HEK293 (cell line): ENCODE results near the gene IFI30.

Experiments used
- CTCF ChIA-PET: fragments of 350-600 bp; formaldehyde crosslinking; extraction: SDS; loops from one replicate; lab custom pipeline; 2021; ENCODE audit warnings: antibody characterized with exemption; lab: Yijun Ruan, JAX
- POLR2A ChIA-PET: fragments of 300-600 bp; formaldehyde crosslinking; extraction: SDS; loops from one replicate; lab custom pipeline; 2020; ENCODE audit warnings: antibody characterized with exemption, inconsistent platforms; lab: Yijun Ruan, JAX
- H3K27ac ChIP-seq: fragments of 200-500 bp; sonication (Bioruptor generic); 2 replicates; pipeline ENCODE4 v1.5.1; 2014; ENCODE audit warnings: low read depth, low read length, control low read depth, inconsistent platforms; ENCODE audit errors: extremely low read depth
- H3K36me3 ChIP-seq, 2 experiments: fragments of 200-500 bp in 1 of 2; sonication (Bioruptor generic) in 1 of 2; 1 replicate in 1 of 2; 2 replicates in 1 of 2; pipeline ENCODE4 v1.5.1; 2014 to 2017; ENCODE audit warnings: inconsistent platforms in 2 of 2, low read length in 2 of 2; ENCODE audit not compliant: control insufficient read depth in 2 of 2, insufficient read depth in 1 of 2
- H3K4me1 ChIP-seq: fragments of 200-500 bp; sonication (Bioruptor generic); 2 replicates; pipeline ENCODE4 v1.5.1; 2014; ENCODE audit warnings: mild to moderate bottlenecking, low read length, inconsistent platforms; ENCODE audit not compliant: control insufficient read depth, insufficient read depth
- H3K4me3 ChIP-seq: 2 replicates; pipeline ENCODE4 v1.5.1; 2011; ENCODE audit warnings: low read depth, mild to moderate bottlenecking, control low read depth, low read length, moderate library complexity
- H3K9me3 ChIP-seq: fragments of 200-500 bp; sonication (Bioruptor generic); 2 replicates; pipeline ENCODE4 v1.5.1; 2014; ENCODE audit warnings: low read depth, low read length, inconsistent platforms; ENCODE audit not compliant: control insufficient read depth, insufficient read depth
- KLF1 ChIP-seq: fragments of 450-650 bp; formaldehyde crosslinking; IDR thresholded peaks from 2 replicates; pipeline ENCODE4 v1.5.1; 2016; ENCODE audit warnings: missing biosample characterization, missing genetic modification characterization
- KLF7 ChIP-seq: fragments of 450-650 bp; formaldehyde crosslinking; IDR thresholded peaks from 2 replicates; pipeline ENCODE4 v1.5.1; 2016; ENCODE audit warnings: missing biosample characterization, missing genetic modification characterization, borderline replicate concordance
- SALL2 ChIP-seq: fragments of 450-650 bp; formaldehyde crosslinking; IDR thresholded peaks from 2 replicates; pipeline ENCODE4 v1.5.0; 2017; ENCODE audit warnings: missing biosample characterization, mild to moderate bottlenecking, missing genetic modification characterization, borderline replicate concordance
- WT1 ChIP-seq: fragments of 450-650 bp; formaldehyde crosslinking; IDR thresholded peaks from 2 replicates; pipeline ENCODE4 v1.5.1; 2016; ENCODE audit warnings: missing biosample characterization, missing genetic modification characterization
- ZFP3 ChIP-seq: fragments of 450-650 bp; formaldehyde crosslinking; IDR thresholded peaks from 2 replicates; pipeline ENCODE4 v1.5.1; 2016; ENCODE audit warnings: low read depth, missing biosample characterization, missing genetic modification characterization
- ZFP69B ChIP-seq: fragments of 450-650 bp; formaldehyde crosslinking; IDR thresholded peaks from 2 replicates; pipeline ENCODE4 v1.5.1; 2016; ENCODE audit warnings: missing biosample characterization, missing genetic modification characterization
- ZNF140 ChIP-seq: fragments of 450-650 bp; formaldehyde crosslinking; IDR thresholded peaks from 2 replicates; pipeline ENCODE4 v1.5.1; 2016; ENCODE audit warnings: missing biosample characterization, missing genetic modification characterization
- ZNF221 ChIP-seq: fragments of 450-650 bp; formaldehyde crosslinking; IDR thresholded peaks from 2 replicates; pipeline ENCODE4 v1.5.1; 2017; ENCODE audit warnings: missing biosample characterization, missing genetic modification characterization, borderline replicate concordance
- ZNF473 ChIP-seq: fragments of 450-650 bp; formaldehyde crosslinking; IDR thresholded peaks from 2 replicates; pipeline ENCODE4 v1.5.1; 2017; ENCODE audit warnings: missing biosample characterization, missing genetic modification characterization
- ZNF629 ChIP-seq: fragments of 450-650 bp; formaldehyde crosslinking; IDR thresholded peaks from 2 replicates; pipeline ENCODE4 v1.5.1; 2017; ENCODE audit warnings: missing biosample characterization, missing genetic modification characterization
- ZNF776 ChIP-seq: fragments of 450-650 bp; formaldehyde crosslinking; IDR thresholded peaks from 2 replicates; pipeline ENCODE4 v1.5.0; 2017; ENCODE audit warnings: missing biosample characterization, missing genetic modification characterization, borderline replicate concordance
- TF ChIP-seq, protein P1 (sequence below): fragments of 450-650 bp; formaldehyde crosslinking; IDR thresholded peaks from 2 replicates; pipeline ENCODE4 v1.5.1; 2016; ENCODE audit warnings: missing biosample characterization, missing genetic modification characterization
- TF ChIP-seq, protein P2 (sequence below): fragments of 450-650 bp; formaldehyde crosslinking; IDR thresholded peaks from 2 replicates; pipeline ENCODE4 v1.5.1; 2016; ENCODE audit warnings: missing biosample characterization, missing genetic modification characterization
- TF ChIP-seq, protein P3 (sequence below): fragments of 450-650 bp; formaldehyde crosslinking; IDR thresholded peaks from 2 replicates; pipeline ENCODE4 v1.5.1; 2016; ENCODE audit warnings: missing biosample characterization, missing genetic modification characterization
- TF ChIP-seq, protein P4 (sequence below): fragments of 450-650 bp; formaldehyde crosslinking; IDR thresholded peaks from 2 replicates; pipeline ENCODE4 v1.5.1; 2016; ENCODE audit warnings: missing biosample characterization, missing genetic modification characterization
- TF ChIP-seq, protein P5 (sequence below): fragments of 450-650 bp; formaldehyde crosslinking; IDR thresholded peaks from 2 replicates; pipeline ENCODE4 v1.5.1; 2016; ENCODE audit warnings: missing biosample characterization, missing genetic modification characterization

Gene IFI30

DNA sequence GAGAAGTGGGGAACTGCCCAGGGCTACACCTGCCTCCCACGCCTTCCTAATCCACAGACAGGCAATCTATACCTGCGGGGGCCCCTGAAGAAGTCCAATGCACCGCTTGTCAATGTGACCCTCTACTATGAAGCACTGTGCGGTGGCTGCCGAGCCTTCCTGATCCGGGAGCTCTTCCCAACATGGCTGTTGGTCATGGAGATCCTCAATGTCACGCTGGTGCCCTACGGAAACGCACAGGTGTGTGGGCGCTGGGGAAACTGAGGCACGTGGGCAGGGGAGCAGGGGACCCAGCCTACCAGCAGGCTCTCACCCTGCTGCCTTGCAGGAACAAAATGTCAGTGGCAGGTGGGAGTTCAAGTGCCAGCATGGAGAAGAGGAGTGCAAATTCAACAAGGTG is 1.4 kb downstream of the IFI30 start:
- H3K4me3 ChIP-seq: no peak overlapping the region
- ChIA-PET CTCF (interaction anchor here (0.6 to 1.5 kb wide), 3 partner anchors 14 to 159 kb away, joined by 3 to 6 read pairs (median 3); no protein-coding TSS in a partner anchor), POLR2A (no interaction called here)

More for the DNA sequence above, 1.4 kb downstream of the IFI30 start:
- Histone ChIP-seq H3K9me3 (no peaks in the 10 kb centered on the region), H3K36me3 (peaks cover 0 to 14% of the 10 kb centered on the region in 2 experiments; a peak in 2 of 3 replicates), H3K27ac (no peak overlapping the region), H3K4me1 (no peaks in the 10 kb centered on the region)
- TF ChIP-seq, protein P1, sequence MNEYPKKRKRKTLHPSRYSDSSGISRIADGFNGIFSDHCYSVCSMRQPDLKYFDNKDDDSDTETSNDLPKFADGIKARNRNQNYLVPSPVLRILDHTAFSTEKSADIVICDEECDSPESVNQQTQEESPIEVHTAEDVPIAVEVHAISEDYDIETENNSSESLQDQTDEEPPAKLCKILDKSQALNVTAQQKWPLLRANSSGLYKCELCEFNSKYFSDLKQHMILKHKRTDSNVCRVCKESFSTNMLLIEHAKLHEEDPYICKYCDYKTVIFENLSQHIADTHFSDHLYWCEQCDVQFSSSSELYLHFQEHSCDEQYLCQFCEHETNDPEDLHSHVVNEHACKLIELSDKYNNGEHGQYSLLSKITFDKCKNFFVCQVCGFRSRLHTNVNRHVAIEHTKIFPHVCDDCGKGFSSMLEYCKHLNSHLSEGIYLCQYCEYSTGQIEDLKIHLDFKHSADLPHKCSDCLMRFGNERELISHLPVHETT (tag by site-specific recombination): no peak
- TF ChIP-seq KLF7 (tag by site-specific recombination) (no peak), SALL2 (tag by site-specific recombination) (no peak), ZFP69B (no peak), ZNF473 (tag by site-specific recombination) (no peak), KLF1 (tag by site-specific recombination) (no peak), ZNF221 (tag by site-specific recombination) (no peak), WT1 (no peak), ZNF140 (tag by site-specific recombination) (no peak), ZNF776 (tag by site-specific recombination) (no peak), ZFP3 (tag by site-specific recombination) (no peak), ZNF629 (tag by site-specific recombination) (no peak)
- TF ChIP-seq, protein P2, sequence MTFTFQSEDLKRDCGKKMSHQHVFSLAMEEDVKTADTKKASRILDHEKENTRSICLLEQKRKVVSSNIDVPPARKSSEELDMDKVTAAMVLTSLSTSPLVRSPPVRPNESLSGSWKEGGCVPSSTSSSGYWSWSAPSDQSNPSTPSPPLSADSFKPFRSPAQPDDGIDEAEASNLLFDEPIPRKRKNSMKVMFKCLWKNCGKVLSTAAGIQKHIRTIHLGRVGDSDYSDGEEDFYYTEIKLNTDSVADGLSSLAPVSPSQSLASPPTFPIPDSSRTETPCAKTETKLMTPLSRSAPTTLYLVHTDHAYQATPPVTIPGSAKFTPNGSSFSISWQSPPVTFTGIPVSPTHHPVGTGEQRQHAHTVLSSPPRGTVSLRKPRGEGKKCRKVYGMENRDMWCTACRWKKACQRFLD: no peak
- TF ChIP-seq, protein P3, sequence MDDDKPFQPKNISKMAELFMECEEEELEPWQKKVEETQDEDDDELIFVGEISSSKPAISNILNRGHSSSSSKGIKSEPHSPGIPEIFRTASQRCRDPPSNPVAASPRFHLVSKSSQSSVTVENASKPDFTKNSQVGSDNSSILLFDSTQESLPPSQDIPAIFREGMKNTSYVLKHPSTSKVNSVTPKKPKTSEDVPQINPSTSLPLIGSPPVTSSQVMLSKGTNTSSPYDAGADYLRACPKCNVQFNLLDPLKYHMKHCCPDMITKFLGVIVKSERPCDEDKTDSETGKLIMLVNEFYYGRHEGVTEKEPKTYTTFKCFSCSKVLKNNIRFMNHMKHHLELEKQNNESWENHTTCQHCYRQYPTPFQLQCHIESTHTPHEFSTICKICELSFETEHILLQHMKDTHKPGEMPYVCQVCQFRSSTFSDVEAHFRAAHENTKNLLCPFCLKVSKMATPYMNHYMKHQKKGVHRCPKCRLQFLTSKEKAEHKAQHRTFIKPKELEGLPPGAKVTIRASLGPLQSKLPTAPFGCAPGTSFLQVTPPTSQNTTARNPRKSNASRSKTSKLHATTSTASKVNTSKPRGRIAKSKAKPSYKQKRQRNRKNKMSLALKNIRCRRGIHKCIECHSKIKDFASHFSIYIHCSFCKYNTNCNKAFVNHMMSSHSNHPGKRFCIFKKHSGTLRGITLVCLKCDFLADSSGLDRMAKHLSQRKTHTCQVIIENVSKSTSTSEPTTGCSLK: no peak
- TF ChIP-seq, protein P4, sequence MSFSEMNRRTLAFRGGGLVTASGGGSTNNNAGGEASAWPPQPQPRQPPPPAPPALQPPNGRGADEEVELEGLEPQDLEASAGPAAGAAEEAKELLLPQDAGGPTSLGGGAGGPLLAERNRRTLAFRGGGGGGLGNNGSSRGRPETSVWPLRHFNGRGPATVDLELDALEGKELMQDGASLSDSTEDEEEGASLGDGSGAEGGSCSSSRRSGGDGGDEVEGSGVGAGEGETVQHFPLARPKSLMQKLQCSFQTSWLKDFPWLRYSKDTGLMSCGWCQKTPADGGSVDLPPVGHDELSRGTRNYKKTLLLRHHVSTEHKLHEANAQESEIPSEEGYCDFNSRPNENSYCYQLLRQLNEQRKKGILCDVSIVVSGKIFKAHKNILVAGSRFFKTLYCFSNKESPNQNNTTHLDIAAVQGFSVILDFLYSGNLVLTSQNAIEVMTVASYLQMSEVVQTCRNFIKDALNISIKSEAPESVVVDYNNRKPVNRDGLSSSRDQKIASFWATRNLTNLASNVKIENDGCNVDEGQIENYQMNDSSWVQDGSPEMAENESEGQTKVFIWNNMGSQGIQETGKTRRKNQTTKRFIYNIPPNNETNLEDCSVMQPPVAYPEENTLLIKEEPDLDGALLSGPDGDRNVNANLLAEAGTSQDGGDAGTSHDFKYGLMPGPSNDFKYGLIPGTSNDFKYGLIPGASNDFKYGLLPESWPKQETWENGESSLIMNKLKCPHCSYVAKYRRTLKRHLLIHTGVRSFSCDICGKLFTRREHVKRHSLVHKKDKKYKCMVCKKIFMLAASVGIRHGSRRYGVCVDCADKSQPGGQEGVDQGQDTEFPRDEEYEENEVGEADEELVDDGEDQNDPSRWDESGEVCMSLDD (tag by site-specific recombination): no peak
- TF ChIP-seq, protein P5, sequence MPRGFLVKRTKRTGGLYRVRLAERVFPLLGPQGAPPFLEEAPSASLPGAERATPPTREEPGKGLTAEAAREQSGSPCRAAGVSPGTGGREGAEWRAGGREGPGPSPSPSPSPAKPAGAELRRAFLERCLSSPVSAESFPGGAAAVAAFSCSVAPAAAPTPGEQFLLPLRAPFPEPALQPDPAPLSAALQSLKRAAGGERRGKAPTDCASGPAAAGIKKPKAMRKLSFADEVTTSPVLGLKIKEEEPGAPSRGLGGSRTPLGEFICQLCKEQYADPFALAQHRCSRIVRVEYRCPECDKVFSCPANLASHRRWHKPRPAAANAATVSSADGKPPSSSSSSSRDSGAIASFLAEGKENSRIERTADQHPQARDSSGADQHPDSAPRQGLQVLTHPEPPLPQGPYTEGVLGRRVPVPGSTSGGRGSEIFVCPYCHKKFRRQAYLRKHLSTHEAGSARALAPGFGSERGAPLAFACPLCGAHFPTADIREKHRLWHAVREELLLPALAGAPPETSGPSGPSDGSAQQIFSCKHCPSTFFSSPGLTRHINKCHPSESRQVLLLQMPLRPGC (tag by site-specific recombination): no peak
